AG09309 (cell line): ENCODE measurements around the gene PDZK1.

Experiments used
- DNase-seq: peaks from one replicate; pipeline ENCODE4 v3.0.0-alpha.2; 2010; ENCODE audit warnings: low read depth
- H3K4me3 ChIP-seq: 2 replicates; pipeline ENCODE4 v1.5.1; 2011; ENCODE audit warnings: mild to moderate bottlenecking, low read depth, low read length, moderate library complexity; ENCODE audit not compliant: control insufficient read depth
- CTCF ChIP-seq: IDR thresholded peaks from 2 replicates; pipeline ENCODE4 v1.5.1; 2011; ENCODE audit warnings: mild to moderate bottlenecking, low read depth, low read length, inconsistent platforms; ENCODE audit not compliant: insufficient read depth, control insufficient read depth; ENCODE audit errors: missing control alignments

PDZK1 gene

GRCh38 chr1:145708063-145708462, 895 bp upstream of the PDZK1 start:
- no peak for DNase-seq
- no peak for TF ChIP-seq CTCF
- no peak overlapping the region for H3K4me3 ChIP-seq

- no peak for TF ChIP-seq CTCF
- H3K4me3 ChIP-seq: no peak overlapping the region
- DNase-seq: no peak
Observed at GRCh38 chr1:145706086-145706664, 993 bp downstream of the PDZK1 start.

- H3K4me3 ChIP-seq: no peak overlapping the region
- DNase-seq: no peak
- no peak for TF ChIP-seq CTCF
Observed at GRCh38 chr1:145705622-145706021, 1.5 kb downstream of the PDZK1 start.

GRCh38 chr1:145702826-145703225, 4.3 kb downstream of the PDZK1 start:
- no peak overlapping the region for H3K4me3 ChIP-seq
- DNase-seq: no peak
- no peak for TF ChIP-seq CTCF

GRCh38 chr1:145702052-145702451, 5.1 kb downstream of the PDZK1 start:
- TF ChIP-seq CTCF: no peak

GRCh38 chr1:145701306-145701862, 5.8 kb downstream of the PDZK1 start:
- no peak overlapping the region for H3K4me3 ChIP-seq
- no peak for DNase-seq
- TF ChIP-seq CTCF: no peak

More at GRCh38 chr1:145702052-145702451, 5.1 kb downstream of the PDZK1 start:
- H3K4me3 ChIP-seq: no peak overlapping the region
- DNase-seq: no peak

- no peak overlapping the region for H3K4me3 ChIP-seq
- no peak for DNase-seq
- TF ChIP-seq CTCF: no peak
Observed at GRCh38 chr1:145696630-145696960, 10.6 kb downstream of the PDZK1 start.
